ENCODE data around the gene PMM2.

The PMM2 gene

DNA sequence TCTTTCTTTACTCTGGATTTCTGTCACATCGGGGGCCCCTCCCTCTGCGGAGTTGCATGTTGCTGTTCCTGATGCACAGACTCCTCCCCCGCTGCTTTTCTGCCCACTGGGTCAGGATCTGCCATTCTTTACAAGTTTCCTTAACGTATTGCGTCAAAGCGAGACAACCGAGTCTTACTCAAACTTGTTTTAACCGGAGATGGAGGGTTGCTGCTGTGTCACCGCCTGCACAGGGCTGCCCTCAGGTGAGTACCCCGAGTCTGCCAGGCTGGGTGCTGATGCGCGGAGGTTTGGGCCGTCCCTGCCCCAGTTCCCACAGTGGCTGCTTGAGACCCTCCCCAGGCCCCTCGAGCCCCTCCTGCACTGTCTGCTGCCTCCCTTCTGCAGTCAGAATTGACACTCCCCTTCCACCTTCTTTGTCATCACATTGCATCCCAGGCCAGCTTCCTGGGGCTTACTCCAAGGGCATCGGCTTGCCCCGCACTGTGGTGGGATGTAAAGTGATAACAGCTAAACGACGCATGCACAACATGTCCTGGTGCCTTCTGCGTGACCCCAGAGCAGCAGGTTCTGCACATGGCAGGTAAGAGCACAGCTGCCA, 51.9 kb downstream of the PMM2 start:
- in situ Hi-C loops (cut with MboI; ENCODE audit: low sequenced_read_pairs) = no loop called here

- in situ Hi-C loops (cut with MboI; ENCODE audit: low sequenced_read_pairs) = no loop called here
Observed at GRCh38 chr16:8850279-8850885, 52.7 kb downstream of the PMM2 start.

- in situ Hi-C loops (cut with MboI; ENCODE audit: low sequenced_read_pairs) = no loop called here
Observed at GRCh38 chr16:8851761-8852403, 54.2 kb downstream of the PMM2 start.

- in situ Hi-C loops (cut with MboI; ENCODE audit: low sequenced_read_pairs) = no loop called here
Observed at GRCh38 chr16:8852534-8852933, 54.9 kb downstream of the PMM2 start.

- in situ Hi-C loops (cut with MboI; ENCODE audit: low sequenced_read_pairs) = no loop called here
Observed at GRCh38 chr16:8853150-8853549, 55.5 kb downstream of the PMM2 start.

GRCh38 chr16:8853611-8854010, 56.0 kb downstream of the PMM2 start:
- in situ Hi-C loops (cut with MboI; ENCODE audit: low sequenced_read_pairs) = no loop called here

DNA sequence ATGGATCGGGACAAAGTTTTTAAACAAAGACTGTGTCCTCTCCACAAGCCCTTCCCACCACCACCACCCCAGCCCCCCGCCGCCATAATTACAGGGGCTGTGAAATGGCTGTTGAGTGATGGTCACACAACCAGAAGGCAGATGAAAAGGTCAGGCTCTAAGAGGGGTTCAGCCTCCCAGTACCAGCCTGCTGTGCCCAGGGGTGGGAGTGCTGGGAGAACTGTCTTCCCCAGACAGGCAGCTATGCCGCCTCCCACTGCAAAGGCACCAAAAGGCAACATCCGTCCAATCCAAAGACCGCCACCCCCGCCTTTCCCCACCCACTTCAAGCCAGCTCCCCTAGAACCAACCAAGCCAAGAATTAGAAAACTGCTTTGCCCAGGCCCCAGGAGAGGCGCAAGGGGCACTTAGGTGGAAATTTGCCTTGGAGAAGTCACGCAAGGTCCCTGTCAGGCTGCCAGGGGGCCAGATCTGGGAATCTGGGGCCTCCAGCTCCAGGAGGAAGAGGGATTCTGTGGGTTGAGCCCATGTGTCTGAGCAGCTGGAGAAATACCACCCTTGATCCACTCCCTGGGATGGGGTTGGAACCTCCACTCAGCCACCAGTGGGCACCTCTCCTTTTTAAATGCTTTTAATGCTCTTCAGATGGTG, 56.8 kb downstream of the PMM2 start:
- in situ Hi-C loops (cut with MboI; ENCODE audit: low sequenced_read_pairs) = no loop called here

DNA sequence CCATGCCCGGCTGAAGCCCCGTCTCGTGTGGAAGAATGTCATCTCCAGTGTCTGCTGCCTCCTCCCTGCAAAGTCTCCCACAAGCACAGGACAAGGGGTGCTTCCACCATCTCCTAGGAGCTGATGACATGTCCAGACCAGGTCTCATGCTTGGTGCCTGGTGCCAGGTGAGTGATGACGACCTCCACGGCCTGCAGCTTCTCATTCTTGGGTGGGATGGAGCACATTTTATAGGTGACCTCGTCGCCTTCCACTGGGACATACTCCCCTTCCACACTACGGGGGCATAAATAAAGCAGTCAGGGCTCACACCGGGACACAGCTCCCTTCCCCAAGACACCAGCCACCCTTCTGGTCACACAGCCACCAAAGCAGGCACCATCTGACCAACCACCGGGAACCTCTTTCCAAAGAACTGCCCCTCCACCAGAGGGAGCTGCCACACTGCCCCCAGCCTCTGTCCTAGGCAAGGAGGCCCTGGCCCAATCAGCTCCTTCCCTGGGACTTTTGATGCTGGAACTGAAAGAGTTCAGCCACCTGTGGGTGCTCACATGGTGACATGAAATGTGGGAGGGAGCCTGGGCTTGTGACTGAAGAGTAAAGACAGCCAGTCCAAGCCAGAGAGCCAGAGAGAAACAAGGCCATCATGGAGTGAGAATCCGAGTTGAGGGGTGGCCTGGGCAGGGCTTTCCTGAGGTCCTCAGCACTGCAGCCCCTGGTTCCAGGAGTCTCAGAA, 57.6 kb downstream of the PMM2 start:
- in situ Hi-C loops (cut with MboI; ENCODE audit: low sequenced_read_pairs) = no loop called here

DNA sequence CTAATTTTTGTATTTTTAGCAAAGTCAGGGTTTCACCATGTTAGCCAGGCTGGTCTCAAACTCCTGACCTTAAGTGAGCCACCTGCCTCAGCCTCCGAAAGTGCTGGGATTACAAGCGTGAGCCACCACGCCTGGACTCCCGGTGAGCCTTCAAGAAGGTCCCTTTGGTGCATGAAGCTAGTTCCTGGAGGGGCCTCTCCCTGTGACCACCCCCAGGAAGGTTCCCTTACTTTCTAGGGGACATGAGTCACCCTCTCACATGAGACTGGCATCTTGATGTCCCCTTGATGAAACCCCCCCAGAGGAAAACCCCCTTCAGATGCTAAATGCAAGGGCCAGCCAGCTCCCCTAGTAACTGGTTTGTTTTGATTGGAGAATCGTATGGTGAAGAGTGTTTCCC, 58.3 kb downstream of the PMM2 start:
- in situ Hi-C loops (cut with MboI; ENCODE audit: low sequenced_read_pairs) = no loop called here

DNA sequence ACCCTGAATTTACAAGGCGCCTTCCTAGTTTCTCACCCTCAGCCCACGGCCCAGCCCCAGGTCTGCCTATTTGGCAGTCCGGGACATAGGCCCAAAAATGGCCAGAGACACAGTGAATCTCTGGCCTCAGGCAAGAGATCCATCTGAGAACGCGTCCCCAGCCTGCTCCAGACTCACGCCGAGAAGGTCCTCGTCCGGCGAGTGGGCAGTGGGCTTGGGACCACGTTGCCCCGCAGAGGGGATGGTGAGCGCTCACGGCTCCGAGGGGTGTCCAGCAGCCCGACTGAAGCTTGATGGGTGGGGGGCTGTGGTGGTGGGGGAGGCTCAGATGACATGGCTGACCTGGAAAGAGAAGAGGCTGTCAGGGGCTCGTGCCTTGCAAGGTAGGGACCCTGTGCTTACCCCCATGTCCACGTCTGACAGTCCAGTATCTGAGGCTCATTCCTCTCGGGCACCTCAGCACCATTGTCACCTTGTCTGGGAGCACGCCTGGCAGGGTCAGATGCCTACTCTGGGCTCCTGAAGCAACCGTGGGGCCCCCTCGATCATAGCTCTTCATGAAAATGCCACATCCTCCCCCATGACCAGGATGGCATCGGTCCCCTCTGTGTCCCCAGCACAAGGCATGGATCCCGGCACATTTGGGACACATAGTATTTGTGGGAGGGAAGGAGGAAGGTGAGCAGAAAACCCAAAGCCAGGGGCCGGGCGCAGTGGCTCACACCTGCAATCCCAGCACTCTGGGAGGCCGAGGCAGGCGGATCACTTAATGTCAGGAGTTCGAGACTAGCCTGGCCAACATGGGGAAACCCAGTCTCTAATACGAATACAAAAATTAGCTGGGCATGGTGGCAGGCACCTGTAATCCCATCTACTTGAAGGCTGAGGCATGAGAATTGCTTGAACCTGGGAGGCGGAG, 61.6 kb downstream of the PMM2 start:
- in situ Hi-C loops (cut with MboI; ENCODE audit: low sequenced_read_pairs) = no loop called here

GRCh38 chr16:8859913-8860881, 62.6 kb downstream of the PMM2 start:
- in situ Hi-C loops (cut with MboI; ENCODE audit: low sequenced_read_pairs) = no loop called here

DNA sequence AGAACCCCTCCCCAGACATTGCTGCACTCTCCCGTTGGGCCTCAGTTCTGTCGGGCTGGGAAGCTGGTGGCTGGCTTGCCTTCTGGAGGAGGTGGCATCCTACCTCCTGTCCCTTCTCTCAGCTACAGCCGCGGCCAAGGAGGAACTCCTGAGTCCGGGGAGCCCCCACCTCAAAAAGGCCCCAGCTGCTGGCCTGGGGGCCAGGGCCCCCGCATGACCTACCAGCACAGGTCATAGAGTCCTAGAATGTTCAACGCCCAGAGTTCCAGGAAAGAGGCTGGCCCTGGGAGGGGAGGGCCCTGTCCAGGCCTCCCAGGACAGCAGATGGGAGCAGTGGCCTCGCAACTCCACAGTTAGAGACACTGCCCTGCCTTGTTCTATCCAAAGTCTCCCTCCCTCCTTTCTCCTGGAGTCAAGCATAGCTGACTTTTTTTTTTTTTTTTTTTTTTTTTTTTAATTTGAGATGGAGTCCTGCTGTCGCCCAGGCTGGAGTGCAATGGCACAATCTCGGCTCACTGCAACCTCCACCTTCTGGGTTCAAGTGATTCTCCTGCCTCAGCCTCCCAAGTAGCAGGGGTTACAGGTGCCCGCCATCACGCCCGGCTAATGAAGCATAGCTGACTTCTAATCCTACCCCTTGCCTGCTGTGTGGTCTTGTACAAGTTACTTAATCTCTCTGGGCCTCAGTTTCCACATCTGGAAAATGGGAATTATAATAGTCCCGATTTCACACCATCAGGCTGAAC, 64.1 kb downstream of the PMM2 start:
- in situ Hi-C loops (cut with MboI; ENCODE audit: low sequenced_read_pairs) = no loop called here

- in situ Hi-C loops (cut with MboI; ENCODE audit: low sequenced_read_pairs) = no loop called here
Observed at GRCh38 chr16:8862309-8863130, 64.9 kb downstream of the PMM2 start.

DNA sequence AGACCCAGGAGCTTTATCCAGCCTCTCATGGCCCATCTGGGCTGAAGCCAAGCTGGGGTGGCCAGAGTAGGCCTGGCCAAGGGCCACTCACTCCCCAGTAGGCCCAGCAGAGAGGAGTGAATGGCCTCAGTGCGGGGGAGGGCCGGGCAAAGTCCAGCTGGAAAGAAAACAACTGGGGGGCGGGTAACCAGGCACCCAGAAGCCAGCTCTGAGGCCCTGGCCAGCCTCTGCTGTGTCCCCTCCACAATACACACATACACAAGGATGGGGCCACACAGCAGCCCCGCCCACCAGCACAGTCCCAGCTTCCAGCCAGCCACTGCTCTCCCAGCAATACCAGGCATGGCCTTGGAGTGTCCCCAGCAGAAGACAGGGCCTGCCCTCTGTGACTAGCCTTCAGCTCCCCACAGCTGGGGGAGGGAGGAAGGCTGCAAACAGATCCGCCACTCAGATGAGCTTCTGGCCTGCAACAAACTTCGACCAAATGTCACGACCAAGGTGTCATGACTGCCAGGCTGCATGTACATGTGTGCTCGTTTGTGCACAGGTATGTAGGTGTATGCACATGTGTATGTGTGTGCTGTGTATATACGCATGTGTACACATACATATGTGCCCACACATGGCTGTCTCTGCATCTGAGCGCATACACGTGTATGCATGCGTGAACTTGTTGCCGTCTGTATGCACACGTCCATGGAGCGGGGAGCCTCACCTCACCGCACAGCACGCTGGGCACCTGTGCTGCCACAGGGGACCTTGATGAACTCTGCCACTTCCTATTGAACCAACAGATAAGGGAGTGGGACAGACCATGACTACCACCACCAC, 66.2 kb downstream of the PMM2 start:
- in situ Hi-C loops (cut with MboI; ENCODE audit: low sequenced_read_pairs) = no loop called here

GRCh38 chr16:8864480-8865110, 67.0 kb downstream of the PMM2 start:
- in situ Hi-C loops (cut with MboI; ENCODE audit: low sequenced_read_pairs) = no loop called here

DNA sequence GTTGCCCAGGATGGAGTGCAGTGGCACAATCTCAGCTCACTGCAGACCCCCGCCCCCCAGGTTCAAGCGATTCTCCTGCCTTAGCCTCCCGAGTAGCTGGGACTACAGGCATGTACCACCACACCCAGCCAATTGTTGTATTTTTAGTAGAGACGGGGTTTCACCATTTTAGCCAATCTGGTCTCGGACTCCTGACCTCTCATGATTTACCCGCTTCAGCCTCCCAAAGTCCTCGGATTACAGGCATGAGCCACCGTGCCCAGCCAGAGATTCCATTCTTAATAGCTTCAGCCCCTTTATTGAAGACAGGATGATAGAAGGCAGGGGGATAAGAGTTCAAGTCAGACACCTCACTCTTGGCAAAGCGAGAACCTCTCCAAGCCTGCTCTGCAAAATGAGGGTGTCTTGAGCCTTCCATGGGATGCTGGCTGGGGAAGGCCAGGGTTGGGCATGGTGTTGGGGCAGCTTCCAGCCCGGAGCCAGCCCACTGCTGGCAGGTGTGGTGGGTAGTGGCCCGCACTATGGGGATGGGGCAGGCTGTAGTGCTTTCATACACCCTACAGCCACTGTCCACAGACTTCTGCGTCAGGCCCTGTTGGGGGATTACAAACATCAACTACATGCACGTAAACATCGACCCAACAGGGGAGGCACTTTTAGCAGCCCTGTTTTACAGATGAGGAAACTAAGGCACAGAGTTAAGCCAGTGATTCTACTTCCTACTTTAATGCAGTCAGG, 67.7 kb downstream of the PMM2 start:
- in situ Hi-C loops (cut with MboI; ENCODE audit: low sequenced_read_pairs) = no loop called here
